ENCODE data around the gene WSB2.

DNA sequence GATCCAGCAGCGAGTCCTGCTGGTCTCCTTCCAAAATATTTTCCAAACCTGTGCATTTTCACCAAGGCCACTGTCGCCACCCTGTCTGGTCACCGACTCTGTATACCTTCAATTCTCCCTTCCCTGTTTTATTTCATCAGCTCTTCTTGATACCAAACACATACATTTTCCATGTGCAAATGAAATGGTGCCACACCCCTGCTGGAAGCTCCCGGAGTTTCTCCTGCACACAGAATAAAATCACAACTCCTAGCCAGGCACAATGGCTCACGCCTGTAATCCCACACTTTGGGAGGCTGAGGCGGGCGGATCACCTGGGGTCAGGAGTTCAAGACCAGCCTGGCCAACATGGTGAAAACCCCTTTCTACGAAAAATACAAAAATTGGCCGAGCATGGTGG lies 28.8 kb upstream of the WSB2 start:
- no peak for TF ChIP-seq SMARCA5 (IDR thresholded peaks at IDR 0.05)
- TF ChIP-seq, protein P1, sequence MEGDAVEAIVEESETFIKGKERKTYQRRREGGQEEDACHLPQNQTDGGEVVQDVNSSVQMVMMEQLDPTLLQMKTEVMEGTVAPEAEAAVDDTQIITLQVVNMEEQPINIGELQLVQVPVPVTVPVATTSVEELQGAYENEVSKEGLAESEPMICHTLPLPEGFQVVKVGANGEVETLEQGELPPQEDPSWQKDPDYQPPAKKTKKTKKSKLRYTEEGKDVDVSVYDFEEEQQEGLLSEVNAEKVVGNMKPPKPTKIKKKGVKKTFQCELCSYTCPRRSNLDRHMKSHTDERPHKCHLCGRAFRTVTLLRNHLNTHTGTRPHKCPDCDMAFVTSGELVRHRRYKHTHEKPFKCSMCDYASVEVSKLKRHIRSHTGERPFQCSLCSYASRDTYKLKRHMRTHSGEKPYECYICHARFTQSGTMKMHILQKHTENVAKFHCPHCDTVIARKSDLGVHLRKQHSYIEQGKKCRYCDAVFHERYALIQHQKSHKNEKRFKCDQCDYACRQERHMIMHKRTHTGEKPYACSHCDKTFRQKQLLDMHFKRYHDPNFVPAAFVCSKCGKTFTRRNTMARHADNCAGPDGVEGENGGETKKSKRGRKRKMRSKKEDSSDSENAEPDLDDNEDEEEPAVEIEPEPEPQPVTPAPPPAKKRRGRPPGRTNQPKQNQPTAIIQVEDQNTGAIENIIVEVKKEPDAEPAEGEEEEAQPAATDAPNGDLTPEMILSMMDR (IDR thresholded peaks at IDR 0.05 in 2 of 3, conservative IDR thresholded peaks at IDR 0.05 in 1 of 3; ENCODE audit: insufficient read depth in 2 of 3, low read depth in 1 of 3, low read length in 3 of 3) = no peak

Measured in K562 (cell line).